ENCODE results near the gene RRAGB. TPM values are rescaled to one million over a fixed set of nuclear protein-coding genes. Genes with fewer than 3 reads are reported as not detected.
"Not testable (repeated sequence)": the region's sequence is repeated elsewhere in the genome, so short reads cannot be mapped to it uniquely, and the experiment has no call there.

The RRAGB gene
- 24.3 and 34.0 TPM in 2 replicates for total RNA-seq

DNA sequence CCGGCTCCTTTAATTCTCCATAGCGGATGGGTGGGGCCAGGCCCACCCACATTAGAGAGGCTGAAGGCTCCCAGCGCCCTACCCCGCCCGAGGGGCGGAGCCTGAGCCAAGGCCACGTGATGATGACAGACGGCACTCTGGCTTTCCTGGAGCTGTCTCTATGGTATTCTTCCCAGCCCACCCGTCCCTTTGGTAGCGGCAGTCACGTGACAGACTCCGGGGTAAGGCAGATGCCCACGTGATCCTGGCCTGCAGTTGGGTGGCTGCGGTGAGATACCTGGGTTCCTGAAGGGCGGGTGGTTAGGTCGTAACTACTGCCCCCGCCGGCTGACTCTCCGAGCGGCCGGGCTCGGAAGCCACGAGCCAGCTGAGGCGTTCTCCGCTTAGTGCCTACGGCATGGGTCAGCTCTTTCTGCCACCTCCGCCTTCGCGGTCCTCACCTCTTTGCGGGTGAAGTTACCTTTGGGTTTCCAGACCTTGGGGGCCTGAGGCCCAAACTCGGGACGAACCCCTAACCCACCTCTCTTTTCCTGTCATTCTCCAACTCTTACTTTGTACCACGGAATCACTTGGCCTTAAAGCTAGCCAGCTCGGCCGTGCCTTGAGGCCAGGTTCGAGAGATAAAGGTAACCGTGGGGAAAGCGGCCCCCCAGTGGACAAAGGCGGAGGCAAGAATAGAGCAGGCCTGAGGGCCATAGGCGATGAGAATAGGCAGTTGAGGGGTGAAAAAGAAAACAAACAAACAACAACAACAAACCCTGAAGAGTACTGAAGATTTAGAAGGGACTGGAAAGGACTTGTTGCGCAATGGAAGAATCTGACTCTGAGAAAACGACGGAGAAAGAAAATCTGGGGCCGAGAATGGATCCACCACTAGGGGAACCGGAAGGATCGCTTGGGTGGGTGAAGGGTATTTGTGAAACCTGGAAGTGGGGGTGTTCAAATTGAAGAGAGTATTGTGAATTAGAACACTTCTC, at the start of gene RRAGB:
Gene RRAGB, plus strand, starts transcription at position 229 of the 977 bp plus-strand sequence. Its CDS starts 579 bp downstream, at position 808.
- DNase-seq (ENCODE audit: low read depth) = peak; percentile 92

- no peak for DNase-seq (ENCODE audit: low read depth)
Measured at GRCh38 chrX:55668084-55668483, 49.5 kb upstream of the RRAGB start.

DNA sequence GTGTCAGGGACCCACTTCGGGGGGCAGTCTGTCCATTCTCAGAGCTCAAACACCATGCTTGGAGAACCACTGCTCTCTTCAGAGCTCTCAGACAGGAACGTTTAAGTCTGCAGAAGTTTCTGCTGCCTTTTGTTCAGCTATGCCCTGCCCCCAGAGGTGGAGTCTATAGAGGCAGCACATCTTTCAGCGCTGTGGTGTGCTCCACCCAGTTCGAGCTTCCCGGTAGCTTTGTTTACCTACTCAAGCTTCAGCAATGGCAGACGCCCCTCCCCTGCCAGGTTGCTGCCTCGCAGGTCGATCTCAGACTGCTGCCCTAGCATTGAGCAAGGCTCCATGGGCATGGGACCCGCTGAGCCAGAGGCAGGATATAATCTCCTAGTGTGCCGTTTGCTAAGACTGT, 29.0 kb upstream of the RRAGB start:
- not testable (repeated sequence) for DNase-seq (ENCODE audit: low read depth)

DNA sequence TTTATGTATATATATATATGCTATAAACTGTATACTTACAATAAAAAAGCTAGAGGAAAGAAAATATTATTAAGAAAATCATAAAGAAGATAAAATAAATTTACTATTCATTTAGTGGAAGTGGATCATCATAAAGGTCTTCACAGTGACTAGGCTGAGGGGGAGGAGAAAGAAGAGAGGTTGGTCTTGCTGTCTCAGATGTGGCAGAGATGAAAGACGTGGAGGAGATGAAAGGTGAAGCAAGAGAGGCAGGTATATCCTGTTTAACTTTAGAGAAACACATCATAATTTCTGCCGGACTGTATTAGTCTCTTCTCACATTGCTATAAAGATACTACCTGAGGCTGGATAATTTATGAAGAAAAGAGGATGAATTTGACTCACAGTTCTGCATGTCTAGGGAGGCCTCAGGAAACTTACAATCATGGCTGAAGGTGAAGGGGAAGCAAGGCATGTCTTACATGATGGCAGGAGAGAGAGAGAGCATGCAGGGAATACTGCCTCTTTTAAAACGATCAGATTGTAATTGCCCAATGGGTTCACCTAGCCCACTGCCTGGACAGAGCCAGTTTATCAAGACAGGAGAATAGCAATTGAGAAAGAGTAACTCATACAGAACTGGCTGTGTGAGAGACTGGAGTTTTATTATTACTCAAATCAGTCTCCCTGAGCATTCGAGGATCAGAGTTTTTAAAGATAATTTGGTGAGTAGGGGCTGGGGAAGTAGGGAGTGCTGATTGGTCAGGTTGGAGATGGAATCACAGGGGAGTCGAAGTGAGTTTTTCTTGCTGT, 22.1 kb upstream of the RRAGB start:
- DNase-seq (ENCODE audit: low read depth) = no peak

GRCh38 chrX:55697381-55697780, 20.2 kb upstream of the RRAGB start:
- DNase-seq (ENCODE audit: low read depth) = no peak

GRCh38 chrX:55702671-55703070, 14.9 kb upstream of the RRAGB start:
- DNase-seq (ENCODE audit: low read depth) = no peak

- peak; percentile 19 for DNase-seq (ENCODE audit: low read depth)
Measured at GRCh38 chrX:55703436-55703835, 14.1 kb upstream of the RRAGB start.

DNA sequence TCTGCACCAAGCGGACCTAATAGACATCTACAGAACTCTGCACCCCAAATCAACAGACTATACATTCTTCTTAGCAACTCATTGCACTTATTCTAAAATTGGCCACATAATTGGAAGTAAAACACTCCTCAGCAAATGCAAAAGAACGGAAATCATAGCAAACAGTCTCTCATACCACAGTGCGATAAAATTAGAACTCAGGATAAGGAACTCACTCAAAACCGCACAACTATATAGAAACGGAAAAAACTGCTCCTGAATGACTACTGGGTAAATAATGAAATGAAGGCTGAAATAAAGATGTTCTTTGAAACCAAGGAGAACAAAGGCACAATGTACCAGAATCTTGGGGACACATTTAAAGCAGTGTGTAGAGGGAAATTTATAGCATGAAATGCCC, 12.5 kb upstream of the RRAGB start:
- not testable (repeated sequence) for DNase-seq (ENCODE audit: low read depth)

GRCh38 chrX:55709735-55710134, 7.8 kb upstream of the RRAGB start:
- peak; percentile 14 for DNase-seq (ENCODE audit: low read depth)

DNA sequence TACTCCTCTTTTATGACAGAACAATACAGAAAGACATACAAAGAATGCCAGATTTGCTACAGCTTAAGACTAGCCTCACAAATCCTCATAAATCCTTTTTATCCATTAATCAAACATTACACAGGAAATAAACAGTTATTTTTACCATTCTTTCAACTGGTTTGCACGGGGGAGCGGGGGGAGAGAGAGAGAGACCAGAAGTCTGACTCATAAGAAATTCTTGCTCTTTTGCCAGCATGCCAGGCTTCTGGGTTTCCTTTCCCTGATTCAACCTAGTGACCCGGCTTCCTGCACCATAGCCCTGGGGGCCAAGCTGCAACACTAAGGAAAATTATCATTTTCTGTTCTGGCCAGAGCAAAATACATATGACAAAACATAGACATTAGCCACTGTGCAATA, 6.8 kb upstream of the RRAGB start:
- peak; percentile 89 for DNase-seq (ENCODE audit: low read depth)

GRCh38 chrX:55713631-55714030, 3.9 kb upstream of the RRAGB start:
- DNase-seq (ENCODE audit: low read depth) = no peak

DNA sequence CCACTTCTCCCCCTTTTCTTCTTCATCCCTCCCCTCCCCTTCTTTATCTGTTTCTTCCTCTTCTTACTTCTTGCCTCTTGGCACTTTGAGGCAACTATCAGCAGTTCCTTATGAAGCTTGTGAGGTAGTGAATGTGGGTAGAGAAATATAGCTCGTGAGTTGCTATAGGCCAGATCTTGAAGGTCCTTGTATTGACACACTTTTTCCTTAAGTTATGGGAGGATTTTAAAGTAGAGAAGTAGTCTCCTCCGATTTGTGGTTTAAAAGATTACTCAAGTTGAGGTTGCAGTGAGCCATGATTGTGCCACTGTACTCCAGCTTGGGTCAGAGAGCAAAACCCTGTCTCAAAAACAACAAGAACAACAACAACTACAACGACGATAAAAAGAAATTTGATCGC, 3.4 kb upstream of the RRAGB start:
- no peak for DNase-seq (ENCODE audit: low read depth)

DNA sequence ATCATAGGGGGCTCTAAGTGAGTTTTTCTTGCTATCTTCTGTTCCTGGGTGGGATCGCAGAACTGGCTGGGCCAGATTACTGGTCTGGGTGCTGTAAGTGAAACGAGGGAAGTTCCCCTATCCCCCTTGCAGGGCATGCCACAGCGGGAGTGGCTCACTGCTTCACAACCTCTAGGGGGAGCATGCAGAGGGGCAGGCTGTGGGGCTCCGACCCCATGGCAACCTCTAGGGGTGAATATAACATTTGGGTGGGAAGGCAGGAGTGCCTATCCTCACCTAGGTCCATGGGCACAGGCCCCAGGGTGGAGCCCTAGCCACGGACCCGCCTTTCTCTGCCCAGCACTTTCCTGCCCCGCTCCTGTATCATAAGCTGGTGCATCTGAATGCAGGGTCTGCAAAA, 1.7 kb upstream of the RRAGB start:
- no peak for DNase-seq (ENCODE audit: low read depth)

GRCh38 chrX:55716937-55717336, 612 bp upstream of the RRAGB start:
- DNase-seq (ENCODE audit: low read depth) = no peak

DNA sequence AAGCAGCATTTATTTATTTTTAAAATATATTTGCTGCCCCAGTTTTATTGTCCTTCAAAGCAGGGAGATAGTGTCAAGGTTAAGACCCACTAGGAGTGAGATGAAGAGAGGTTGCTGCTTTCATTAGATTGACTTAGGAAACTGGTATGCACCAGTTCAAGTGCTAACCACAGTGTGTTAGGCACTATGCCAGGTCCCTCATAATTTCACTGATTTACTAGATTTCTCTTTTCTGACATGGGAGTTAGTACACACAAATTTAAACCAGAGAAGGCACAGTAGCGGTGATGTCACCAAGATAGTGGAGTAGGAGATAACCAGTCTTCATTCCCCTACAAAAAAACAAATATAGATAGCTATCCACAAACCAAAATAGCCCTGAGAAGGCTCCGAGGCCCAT, 14.3 kb downstream of the RRAGB start:
- no peak for DNase-seq (ENCODE audit: low read depth)

DNA sequence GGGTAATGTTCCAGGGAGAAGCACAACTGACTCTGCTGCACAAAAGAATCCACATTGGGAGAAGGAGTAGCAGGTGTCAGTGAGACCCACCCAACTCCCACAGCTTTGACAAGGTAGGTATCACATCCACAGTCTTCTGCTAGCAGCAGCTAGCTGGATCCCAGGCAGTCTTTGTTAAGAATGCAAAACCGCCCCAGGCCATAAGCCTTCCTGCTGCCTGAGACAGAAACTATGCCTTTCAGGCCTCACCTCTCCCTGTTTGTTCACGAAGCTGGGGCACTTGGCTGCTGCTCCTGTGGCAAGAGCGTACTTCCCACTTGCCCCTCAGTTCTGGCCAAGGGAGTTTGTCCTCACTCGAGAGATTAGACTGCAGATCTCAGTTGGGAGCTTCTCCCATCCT, 21.4 kb downstream of the RRAGB start:
- DNase-seq (ENCODE audit: low read depth) = no peak

DNA sequence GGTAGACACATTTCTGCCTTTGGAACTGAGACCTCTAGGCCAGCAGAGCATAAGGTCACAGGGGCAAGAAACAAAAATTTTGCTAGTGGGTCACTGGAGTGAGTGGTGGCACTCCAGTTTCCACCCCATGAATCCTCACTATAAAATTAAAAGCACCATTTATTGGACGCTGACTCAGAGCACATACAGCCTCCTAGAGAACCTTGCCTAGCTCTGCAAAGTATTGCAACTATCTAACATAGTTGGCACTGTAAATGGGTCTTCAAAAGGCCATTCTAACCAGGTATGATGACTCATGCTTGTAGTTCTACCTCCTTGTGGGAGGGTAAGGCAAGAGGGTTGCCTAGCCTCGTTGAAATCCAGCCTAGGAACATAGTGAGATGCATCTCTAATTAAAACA, 25.1 kb downstream of the RRAGB start:
- no peak for DNase-seq (ENCODE audit: low read depth)

- DNase-seq (ENCODE audit: low read depth) = not testable (repeated sequence)
Measured at GRCh38 chrX:55748463-55748862, 30.9 kb downstream of the RRAGB start.

GRCh38 chrX:55750256-55750655, 32.7 kb downstream of the RRAGB start:
- no peak for DNase-seq (ENCODE audit: low read depth)

DNA sequence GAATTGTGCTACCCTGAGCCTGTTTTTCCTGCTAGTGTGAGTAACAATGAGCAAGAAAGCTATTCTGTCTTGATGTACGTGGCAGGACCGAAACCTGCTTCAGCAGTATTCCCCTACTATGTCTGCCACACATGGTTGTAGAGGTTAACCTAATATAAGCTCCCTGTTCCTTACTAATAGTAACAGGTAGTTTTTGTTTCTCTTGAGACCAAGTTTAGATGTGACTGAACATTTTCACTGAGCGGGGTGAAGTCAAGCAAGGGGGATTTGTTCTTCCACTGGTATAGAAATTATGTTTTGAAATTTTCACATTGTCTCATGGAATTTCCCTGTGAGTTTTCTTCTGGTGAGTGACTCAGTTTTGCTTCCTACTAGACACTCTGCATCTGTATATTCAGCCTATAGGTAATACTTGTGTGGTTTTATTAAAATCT, 37.3 kb downstream of the RRAGB start:
- no peak for DNase-seq (ENCODE audit: low read depth)

DNA sequence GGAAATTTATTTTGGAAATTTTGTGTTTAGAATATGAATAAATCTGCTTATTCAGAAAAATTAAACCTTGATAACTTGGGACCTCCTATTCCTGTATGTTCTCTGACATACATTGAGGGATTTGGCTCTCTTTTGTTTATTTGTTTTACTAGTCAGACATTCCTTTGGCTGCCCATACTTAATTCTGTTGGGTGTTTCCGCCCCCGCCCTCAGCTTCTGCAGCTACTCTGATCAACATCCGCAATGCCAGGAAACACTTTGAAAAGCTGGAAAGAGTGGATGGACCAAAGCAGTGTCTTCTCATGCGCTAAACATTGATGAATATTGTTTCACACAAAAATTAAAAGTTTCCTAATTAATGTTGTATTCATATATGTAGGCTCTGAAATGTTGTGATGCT, 40.5 kb downstream of the RRAGB start:
- no peak for DNase-seq (ENCODE audit: low read depth)

DNA sequence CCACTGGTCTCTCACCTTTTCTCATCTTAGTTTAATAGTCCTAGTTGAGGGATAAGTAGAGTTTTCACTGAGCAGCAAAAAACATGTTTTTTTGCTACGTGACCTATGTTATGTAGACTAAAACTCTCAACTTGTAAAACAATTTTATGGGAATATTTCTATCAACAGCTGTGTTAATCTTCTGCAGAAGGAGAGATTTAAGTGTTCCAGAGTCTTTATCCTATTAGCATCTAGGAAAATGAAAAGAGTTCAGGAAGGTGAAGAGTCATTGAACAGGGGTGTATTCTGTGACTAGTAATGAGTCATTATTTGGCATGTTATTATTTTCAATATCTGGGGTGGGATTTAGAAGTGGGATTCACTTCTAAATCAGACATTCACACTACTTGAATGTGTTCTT, 41.9 kb downstream of the RRAGB start:
- no peak for DNase-seq (ENCODE audit: low read depth)

DNA sequence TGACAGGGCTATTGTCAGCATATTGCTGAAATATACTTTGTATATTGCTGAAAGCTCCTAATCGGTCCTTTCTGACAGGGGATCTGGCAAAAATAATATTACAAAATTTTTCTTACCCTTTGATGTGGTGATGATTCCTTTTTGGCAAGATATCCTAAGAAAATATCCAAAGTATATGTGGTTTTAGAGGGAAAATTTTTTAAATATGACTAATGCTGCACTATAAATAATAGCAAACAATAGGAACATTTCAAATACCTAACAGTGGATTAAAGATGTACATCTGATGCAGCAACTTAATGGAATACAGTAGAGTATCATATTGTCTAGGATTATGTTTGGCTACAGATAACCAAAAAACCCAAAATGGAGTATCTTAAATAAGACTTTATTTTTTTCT, 49.6 kb downstream of the RRAGB start:
- DNase-seq (ENCODE audit: low read depth) = no peak

All from renal cortical epithelial cell (primary cell).